Measurements from ENCODE around the gene PPM1H. TPM values are rescaled to one million over a fixed set of nuclear protein-coding genes. Genes with fewer than 3 reads are reported as not detected.

PPM1H gene
- total RNA-seq, 1 experiment from 2014 or later: 0.22 TPM

DNA sequence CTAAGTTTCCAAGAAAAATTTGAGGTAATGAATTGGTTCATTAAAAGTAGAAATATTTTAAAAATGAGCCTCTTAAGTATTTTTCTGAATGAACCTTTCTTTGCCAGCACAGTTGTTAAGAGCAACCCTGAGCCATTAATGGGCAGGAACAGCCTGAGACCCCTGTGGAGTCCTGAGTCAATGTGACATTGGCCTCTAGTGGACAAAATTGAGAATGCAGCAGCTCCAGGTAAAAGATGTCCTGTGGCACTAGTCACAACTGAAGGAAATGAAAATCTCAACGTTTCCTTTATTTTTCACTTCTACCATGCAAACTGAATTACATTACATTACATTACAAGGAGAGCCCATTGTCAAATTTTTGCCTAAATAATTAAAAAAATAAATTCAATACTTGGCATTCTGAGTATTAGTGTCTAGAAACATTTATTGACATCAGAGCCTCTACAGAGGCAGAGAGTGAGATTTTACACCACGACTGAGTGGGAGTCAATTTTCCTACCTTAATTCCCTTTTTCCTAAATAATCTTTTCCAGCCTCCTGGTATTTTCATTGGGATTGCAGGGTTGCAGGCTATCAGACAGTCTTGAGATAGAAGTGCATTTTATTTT lies 135.7 kb downstream of the PPM1H start:
- peak; percentile 88 for DNase-seq
- H2AFZ ChIP-seq (ENCODE audit: low read length): no peak overlapping the region

DNA sequence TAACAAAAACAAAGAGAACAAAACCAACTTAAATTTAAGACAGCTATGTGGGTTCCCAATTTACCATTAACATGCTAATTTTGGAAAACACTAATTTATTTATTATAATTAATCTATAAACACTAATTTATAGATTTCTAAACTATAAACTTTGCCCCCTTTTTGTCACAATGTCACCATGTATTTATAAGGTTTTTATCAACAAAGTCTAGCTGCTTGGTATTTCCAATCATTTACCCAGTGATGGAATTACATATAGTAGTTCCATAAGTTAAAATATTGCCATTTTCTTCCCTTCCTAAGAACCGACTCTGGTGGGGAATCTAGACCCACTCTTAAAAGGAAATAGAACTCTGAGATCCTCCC lies 140.7 kb downstream of the PPM1H start:
- no peak overlapping the region for H2AFZ ChIP-seq (ENCODE audit: low read length)
- no peak for DNase-seq
- no peaks in the 10 kb centered on the region for H3K79me2 ChIP-seq (ENCODE audit: low read length)
- no peak overlapping the region for H3K4me2 ChIP-seq (ENCODE audit: low read depth, low read length, poor library complexity, severe bottlenecking)
- H3K27ac ChIP-seq (ENCODE audit: low read length): no peak overlapping the region
- H3K9me2 ChIP-seq (replicated peaks; ENCODE audit: insufficient read depth, low read length): no peaks in the 10 kb centered on the region
- H3K27me3 ChIP-seq (ENCODE audit: low read length): no peaks in the 10 kb centered on the region
- no peaks in the 10 kb centered on the region for H3K9me3 ChIP-seq (ENCODE audit: low read length)
- H4K20me1 ChIP-seq (ENCODE audit: insufficient read depth, low read depth, low read length): no peaks in the 10 kb centered on the region
- H3K9ac ChIP-seq (ENCODE audit: low read length): no peak overlapping the region
- H3K4me1 ChIP-seq (ENCODE audit: low read length): no peaks in the 10 kb centered on the region
- H3K4me3 ChIP-seq (ENCODE audit: low read length): no peak overlapping the region
- no peaks in the 10 kb centered on the region for H3K36me3 ChIP-seq (ENCODE audit: insufficient read depth, low read length)

More for the DNA sequence above, 135.7 kb downstream of the PPM1H start:
- Histone ChIP-seq H3K4me3 (ENCODE audit: low read length) (no peak overlapping the region), H3K4me1 (ENCODE audit: low read length) (no peaks in the 10 kb centered on the region), H3K27me3 (ENCODE audit: low read length) (0 out of 2 replicates have a peak, but pooled peaks cover 2% of the 10 kb centered on the region), H3K36me3 (ENCODE audit: insufficient read depth, low read length) (no peaks in the 10 kb centered on the region), H3K9me3 (ENCODE audit: low read length) (no peaks in the 10 kb centered on the region), H4K20me1 (ENCODE audit: insufficient read depth, low read depth, low read length) (no peaks in the 10 kb centered on the region), H3K9ac (ENCODE audit: low read length) (no peak overlapping the region), H3K27ac (ENCODE audit: low read length) (no peak overlapping the region), H3K79me2 (ENCODE audit: low read length) (no peaks in the 10 kb centered on the region), H3K9me2 (replicated peaks; ENCODE audit: insufficient read depth, low read length) (no peaks in the 10 kb centered on the region), H3K4me2 (ENCODE audit: low read depth, low read length, poor library complexity, severe bottlenecking) (no peak overlapping the region)

DNA sequence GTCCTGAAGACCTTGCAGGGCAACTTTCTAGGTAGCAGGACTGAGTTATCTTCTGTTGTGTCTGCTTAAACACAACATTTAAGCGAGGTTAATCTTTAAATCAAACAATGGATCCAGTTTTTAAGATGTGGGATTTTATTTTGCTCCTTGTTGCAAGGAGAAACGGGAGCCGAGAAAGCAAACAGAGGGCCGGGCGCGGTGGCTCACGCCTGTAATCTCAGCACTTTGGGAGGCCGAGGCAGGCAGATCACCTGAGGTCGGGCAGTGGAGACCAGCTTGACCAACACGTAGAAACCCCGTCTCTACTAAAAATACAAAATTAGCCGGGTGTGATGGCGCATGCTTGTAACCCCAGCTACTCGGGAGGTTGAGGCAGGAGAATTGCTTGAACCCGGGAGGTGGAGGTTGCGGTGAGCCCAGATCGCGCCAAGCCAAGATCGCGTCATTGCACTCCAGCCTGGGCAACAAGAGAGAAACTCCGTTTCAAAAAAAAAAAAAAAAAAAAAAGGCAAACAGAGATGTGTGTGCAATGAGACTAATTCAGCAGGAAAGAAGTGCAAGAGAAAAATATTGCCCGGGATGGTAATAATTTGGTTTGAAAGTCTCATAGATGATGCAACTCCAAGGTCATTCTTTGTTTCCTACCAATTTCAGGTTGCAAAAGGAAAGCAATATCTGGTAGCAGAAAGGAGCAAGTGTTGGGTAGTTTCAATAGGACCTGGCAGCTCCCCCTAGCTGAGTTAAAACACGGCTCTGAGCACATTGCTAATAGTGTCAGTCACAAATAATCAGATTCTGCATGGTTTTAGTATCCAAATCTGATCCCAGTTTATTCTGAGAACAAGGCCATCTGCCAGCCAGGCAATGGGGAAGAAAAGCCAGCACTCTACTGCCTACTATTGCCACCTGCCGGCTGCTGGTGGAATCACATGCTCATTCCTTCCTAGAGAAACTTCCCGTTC lies 141.4 kb downstream of the PPM1H start:
- Histone ChIP-seq H3K4me2 (ENCODE audit: low read depth, low read length, poor library complexity, severe bottlenecking) (no peak overlapping the region), H4K20me1 (ENCODE audit: insufficient read depth, low read depth, low read length) (no peaks in the 10 kb centered on the region), H3K27me3 (ENCODE audit: low read length) (no peaks in the 10 kb centered on the region), H3K9ac (ENCODE audit: low read length) (no peak overlapping the region), H3K79me2 (ENCODE audit: low read length) (no peaks in the 10 kb centered on the region), H2AFZ (ENCODE audit: low read length) (no peak overlapping the region), H3K9me3 (ENCODE audit: low read length) (no peaks in the 10 kb centered on the region), H3K4me3 (ENCODE audit: low read length) (no peak overlapping the region), H3K9me2 (replicated peaks; ENCODE audit: insufficient read depth, low read length) (no peaks in the 10 kb centered on the region), H3K27ac (ENCODE audit: low read length) (no peak overlapping the region), H3K4me1 (ENCODE audit: low read length) (no peaks in the 10 kb centered on the region), H3K36me3 (ENCODE audit: insufficient read depth, low read length) (no peaks in the 10 kb centered on the region)
- peak; percentile 86 for DNase-seq

DNA sequence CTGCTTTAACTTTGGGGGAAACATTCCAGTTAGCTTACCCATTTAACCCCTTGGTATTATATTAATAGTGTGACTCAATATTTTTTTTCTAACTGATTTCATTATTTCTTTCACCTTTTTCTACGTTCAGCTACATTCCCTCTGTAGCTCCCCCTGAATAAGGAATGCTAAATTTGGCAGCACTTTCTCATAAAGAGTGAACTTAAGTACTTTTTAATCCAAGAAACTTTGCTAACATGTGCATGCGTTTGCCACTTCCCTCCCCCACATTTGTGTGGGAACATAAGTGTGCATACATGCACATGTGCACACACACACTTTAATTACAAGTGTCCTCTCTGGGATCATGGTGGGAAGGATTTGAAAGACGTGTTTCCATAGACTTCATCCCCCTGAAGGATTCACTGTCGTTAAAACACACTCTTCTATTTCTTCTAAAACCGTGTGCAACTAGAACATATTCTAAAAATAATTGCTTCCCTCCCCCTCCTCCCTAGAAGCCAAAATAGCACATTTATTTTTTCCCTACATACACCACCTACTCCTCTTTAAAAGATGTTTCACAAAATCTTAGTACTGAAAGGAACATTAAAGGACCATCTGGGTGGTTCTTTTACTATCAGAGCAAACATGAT lies 142.6 kb downstream of the PPM1H start:
- Histone ChIP-seq H3K27ac (ENCODE audit: low read length) (no peak overlapping the region), H3K9me2 (replicated peaks; ENCODE audit: insufficient read depth, low read length) (no peaks in the 10 kb centered on the region), H3K4me2 (ENCODE audit: low read depth, low read length, poor library complexity, severe bottlenecking) (no peak overlapping the region), H3K27me3 (ENCODE audit: low read length) (no peaks in the 10 kb centered on the region), H4K20me1 (ENCODE audit: insufficient read depth, low read depth, low read length) (no peaks in the 10 kb centered on the region), H3K4me1 (ENCODE audit: low read length) (no peaks in the 10 kb centered on the region), H3K9me3 (ENCODE audit: low read length) (no peaks in the 10 kb centered on the region), H3K36me3 (ENCODE audit: insufficient read depth, low read length) (no peaks in the 10 kb centered on the region), H3K9ac (ENCODE audit: low read length) (no peak overlapping the region), H2AFZ (ENCODE audit: low read length) (no peak overlapping the region), H3K79me2 (ENCODE audit: low read length) (no peaks in the 10 kb centered on the region), H3K4me3 (ENCODE audit: low read length) (no peak overlapping the region)
- DNase-seq: no peak

DNA sequence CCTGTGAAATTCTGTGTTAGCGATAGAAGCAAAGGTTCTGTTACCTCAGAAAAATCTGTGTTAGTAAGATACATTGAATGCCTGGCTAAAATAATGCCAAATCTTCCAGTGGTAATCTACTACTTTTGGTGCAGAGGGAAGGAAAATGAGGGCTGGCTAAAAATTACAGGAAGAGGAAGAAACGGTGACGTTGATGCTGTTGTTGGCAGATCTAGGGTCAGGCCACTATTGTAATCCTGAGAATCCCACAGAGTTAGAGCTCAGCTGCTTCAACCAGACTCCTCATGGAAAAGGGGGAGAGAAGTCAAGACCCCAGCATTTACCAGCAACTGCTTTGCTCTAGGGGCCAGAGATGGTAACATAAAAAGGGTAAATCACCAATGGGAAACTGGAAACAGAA lies 145.1 kb downstream of the PPM1H start:
- H3K27me3 ChIP-seq (ENCODE audit: low read length): no peaks in the 10 kb centered on the region
- no peak overlapping the region for H3K4me3 ChIP-seq (ENCODE audit: low read length)
- no peaks in the 10 kb centered on the region for H3K79me2 ChIP-seq (ENCODE audit: low read length)
- no peak overlapping the region for H2AFZ ChIP-seq (ENCODE audit: low read length)
- no peaks in the 10 kb centered on the region for H4K20me1 ChIP-seq (ENCODE audit: insufficient read depth, low read depth, low read length)
- H3K4me2 ChIP-seq (ENCODE audit: low read depth, low read length, poor library complexity, severe bottlenecking): no peak overlapping the region
- DNase-seq: no peak
- no peaks in the 10 kb centered on the region for H3K9me2 ChIP-seq (replicated peaks; ENCODE audit: insufficient read depth, low read length)
- H3K9me3 ChIP-seq (ENCODE audit: low read length): no peaks in the 10 kb centered on the region
- H3K36me3 ChIP-seq (ENCODE audit: insufficient read depth, low read length): no peaks in the 10 kb centered on the region
- no peak overlapping the region for H3K27ac ChIP-seq (ENCODE audit: low read length)
- no peak overlapping the region for H3K9ac ChIP-seq (ENCODE audit: low read length)
- no peaks in the 10 kb centered on the region for H3K4me1 ChIP-seq (ENCODE audit: low read length)

DNA sequence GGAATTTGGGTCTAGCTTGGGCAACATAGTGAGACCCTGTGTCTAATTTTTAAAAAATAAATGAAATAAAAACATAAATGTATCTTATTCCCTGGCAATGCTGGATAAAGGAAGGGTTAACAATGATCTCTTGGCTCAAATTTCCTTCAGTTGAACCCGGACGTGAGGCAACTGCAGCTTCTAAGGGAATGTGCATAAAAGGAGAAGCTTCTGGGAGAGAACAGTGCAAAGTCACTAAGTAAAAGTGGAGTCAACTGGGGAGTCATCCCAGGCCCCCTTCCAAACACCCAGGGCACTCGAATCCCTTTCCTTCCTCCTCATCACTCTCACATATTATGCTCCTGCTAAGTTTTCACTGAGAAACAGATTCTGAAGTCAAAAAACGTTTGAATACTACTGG lies 147.3 kb downstream of the PPM1H start:
- no peaks in the 10 kb centered on the region for H3K79me2 ChIP-seq (ENCODE audit: low read length)
- no peak overlapping the region for H2AFZ ChIP-seq (ENCODE audit: low read length)
- H3K36me3 ChIP-seq (ENCODE audit: insufficient read depth, low read length): no peaks in the 10 kb centered on the region
- H3K9me3 ChIP-seq (ENCODE audit: low read length): no peaks in the 10 kb centered on the region
- H3K4me1 ChIP-seq (ENCODE audit: low read length): peaks cover 4% of the 10 kb centered on the region; the same call in 1 of the 2 replicates
- no peak overlapping the region for H3K4me2 ChIP-seq (ENCODE audit: low read depth, low read length, poor library complexity, severe bottlenecking)
- no peaks in the 10 kb centered on the region for H3K9me2 ChIP-seq (replicated peaks; ENCODE audit: insufficient read depth, low read length)
- no peaks in the 10 kb centered on the region for H3K27me3 ChIP-seq (ENCODE audit: low read length)
- H3K27ac ChIP-seq (ENCODE audit: low read length): no peak overlapping the region
- H4K20me1 ChIP-seq (ENCODE audit: insufficient read depth, low read depth, low read length): no peaks in the 10 kb centered on the region
- no peak overlapping the region for H3K4me3 ChIP-seq (ENCODE audit: low read length)
- no peak for DNase-seq
- H3K9ac ChIP-seq (ENCODE audit: low read length): no peak overlapping the region

DNA sequence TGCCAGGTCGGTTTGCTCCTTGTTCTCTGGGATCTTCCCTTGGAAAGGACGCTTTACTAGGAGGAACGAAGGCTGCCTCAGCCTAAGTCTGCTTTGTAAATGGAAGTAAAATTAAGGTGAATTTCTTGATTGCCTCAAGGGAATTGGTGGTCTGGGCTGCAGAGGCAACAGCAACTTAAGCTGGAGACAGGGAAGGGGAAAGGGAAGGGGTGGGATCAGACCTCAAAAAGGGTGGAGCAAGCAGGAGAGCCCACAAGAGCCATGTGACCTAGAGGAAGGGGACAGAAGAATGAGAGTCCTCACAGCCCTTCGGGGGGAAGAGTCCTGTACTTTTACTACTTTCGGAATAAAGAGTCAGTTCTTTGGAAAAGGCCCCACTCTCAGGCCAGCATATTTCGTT lies 147.9 kb downstream of the PPM1H start:
- no peaks in the 10 kb centered on the region for H3K27me3 ChIP-seq (ENCODE audit: low read length)
- peaks cover 4% of the 10 kb centered on the region; the same call in 1 of the 2 replicates for H3K4me1 ChIP-seq (ENCODE audit: low read length)
- DNase-seq: no peak
- H3K9me2 ChIP-seq (replicated peaks; ENCODE audit: insufficient read depth, low read length): no peaks in the 10 kb centered on the region
- H3K9me3 ChIP-seq (ENCODE audit: low read length): no peaks in the 10 kb centered on the region
- no peak overlapping the region for H3K4me2 ChIP-seq (ENCODE audit: low read depth, low read length, poor library complexity, severe bottlenecking)
- no peak overlapping the region for H3K4me3 ChIP-seq (ENCODE audit: low read length)
- no peaks in the 10 kb centered on the region for H4K20me1 ChIP-seq (ENCODE audit: insufficient read depth, low read depth, low read length)
- H3K36me3 ChIP-seq (ENCODE audit: insufficient read depth, low read length): no peaks in the 10 kb centered on the region
- H3K27ac ChIP-seq (ENCODE audit: low read length): no peak overlapping the region
- no peak overlapping the region for H2AFZ ChIP-seq (ENCODE audit: low read length)
- H3K79me2 ChIP-seq (ENCODE audit: low read length): no peaks in the 10 kb centered on the region
- H3K9ac ChIP-seq (ENCODE audit: low read length): no peak overlapping the region

DNA sequence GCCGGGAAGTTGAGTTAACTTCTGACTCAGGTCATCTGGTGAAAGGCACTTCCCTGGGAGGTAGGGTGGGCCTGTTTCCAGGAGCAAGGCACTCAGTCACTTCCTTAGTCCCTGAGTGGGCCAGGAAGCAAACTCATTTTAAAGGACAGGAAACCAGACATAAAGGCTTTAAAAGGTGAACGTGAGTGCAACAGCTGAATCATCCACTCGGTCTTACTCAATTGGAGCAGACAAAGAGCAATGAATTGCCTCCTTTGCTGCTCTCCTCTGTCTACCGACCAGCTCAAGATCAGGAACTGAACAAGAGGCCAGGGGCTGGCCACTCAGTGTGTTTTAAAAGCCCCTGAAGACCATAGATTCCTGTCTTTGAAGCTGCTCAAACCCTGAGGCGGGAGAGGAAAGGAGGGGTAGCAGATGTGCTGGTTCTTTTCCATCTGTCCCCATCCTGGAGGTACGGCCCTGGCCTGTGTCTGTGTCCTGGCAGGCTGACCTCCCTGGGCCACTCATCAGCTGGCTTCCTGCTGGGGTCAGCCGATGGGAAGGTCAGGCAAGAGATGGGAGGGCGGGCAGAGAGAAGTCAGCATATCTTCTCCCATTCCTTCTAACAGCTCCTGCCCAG lies 148.9 kb downstream of the PPM1H start:
- Histone ChIP-seq H3K27ac (ENCODE audit: low read length) (no peak overlapping the region), H2AFZ (ENCODE audit: low read length) (no peak overlapping the region), H3K4me3 (ENCODE audit: low read length) (no peak overlapping the region), H3K36me3 (ENCODE audit: insufficient read depth, low read length) (no peaks in the 10 kb centered on the region), H3K79me2 (ENCODE audit: low read length) (no peaks in the 10 kb centered on the region), H3K4me2 (ENCODE audit: low read depth, low read length, poor library complexity, severe bottlenecking) (no peak overlapping the region), H3K9me3 (ENCODE audit: low read length) (no peaks in the 10 kb centered on the region), H3K9ac (ENCODE audit: low read length) (no peak overlapping the region), H3K27me3 (ENCODE audit: low read length) (no peaks in the 10 kb centered on the region), H3K4me1 (ENCODE audit: low read length) (peaks cover 4% of the 10 kb centered on the region; the same call in 1 of the 2 replicates), H4K20me1 (ENCODE audit: insufficient read depth, low read depth, low read length) (no peaks in the 10 kb centered on the region), H3K9me2 (replicated peaks; ENCODE audit: insufficient read depth, low read length) (no peaks in the 10 kb centered on the region)
- DNase-seq: no peak

Measured in Karpas-422 (cell line).